HPDE6-E6E7 (cell line): ENCODE data around the gene HDAC1.
"Not testable (repeated sequence)": the region's sequence is repeated elsewhere in the genome, so short reads cannot be mapped to it uniquely, and the experiment has no call there.

Source experiments
- DNase-seq: peaks from one replicate; pipeline ENCODE4 v3.0.0; 2011; ENCODE audit warnings: missing footprints; ENCODE audit errors: extremely low spot score

Gene HDAC1

DNA sequence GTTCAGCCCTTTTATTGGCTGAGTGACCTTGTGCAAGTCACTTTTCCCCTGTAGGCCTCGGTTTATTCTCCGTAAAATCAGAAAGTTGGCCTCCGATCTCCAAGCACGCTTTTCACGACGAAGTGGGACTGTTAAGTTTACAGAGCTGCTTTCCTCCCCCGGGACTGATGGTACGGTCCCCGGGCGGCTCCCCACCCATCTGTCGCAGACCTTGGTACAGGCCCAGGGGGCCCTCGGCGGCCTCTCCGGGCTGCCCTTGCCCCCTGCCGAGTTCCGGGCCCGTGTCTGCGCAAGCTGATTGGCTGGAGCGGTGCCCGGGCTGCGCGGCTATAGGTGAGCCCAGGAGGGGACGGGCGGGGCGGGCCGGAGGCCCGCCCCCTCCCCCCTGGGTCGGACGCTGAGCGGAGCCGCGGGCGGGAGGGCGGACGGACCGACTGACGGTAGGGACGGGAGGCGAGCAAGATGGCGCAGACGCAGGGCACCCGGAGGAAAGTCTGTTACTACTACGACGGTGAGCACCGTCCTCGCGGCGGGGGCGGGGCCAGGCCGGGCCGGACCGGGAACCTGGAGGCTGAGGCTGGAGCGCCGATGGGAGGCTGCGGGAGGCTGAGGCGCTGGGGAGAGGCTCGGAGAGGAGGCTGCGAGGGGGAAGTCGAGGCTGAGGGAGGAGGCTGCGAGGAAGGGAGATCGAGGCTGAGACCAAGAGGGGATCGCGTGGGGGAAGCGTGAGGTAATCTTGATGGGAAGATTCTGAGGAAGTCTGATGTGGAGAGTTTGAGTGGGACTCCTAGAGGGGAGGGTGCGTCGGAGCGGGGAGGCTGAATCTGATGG, at the start of gene HDAC1:
Gene HDAC1, plus strand, starts transcription at position 376 of the 831 bp plus-strand sequence. Its CDS starts 87 bp downstream, at position 463.
- DNase-seq = peak; percentile 95

DNA sequence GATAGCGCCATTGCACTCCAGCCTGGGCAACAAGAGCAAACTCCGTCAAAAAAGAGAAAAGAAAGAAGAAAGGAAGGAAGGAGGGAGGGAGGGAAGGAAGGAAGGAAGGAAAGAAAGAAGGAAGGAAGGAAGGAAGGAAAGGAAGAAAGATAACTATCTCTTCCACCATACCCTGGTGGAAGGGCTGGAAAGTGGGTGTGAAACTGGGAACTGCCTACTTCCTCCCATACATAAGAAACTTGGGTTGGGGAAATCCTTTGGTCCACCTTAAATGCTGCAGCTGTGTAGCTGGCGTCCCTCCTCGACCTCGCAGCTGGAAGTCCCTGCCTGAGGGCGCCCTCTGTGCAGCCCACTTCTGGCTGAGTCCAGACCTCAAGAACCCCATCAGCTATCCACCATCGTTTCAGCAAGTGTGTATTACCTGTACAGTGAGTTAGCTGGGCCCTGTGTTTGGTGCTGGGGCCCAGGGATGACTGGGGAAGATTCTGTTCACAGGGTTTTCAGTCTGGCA, 49.5 kb upstream of the HDAC1 start:
- DNase-seq = no peak

DNA sequence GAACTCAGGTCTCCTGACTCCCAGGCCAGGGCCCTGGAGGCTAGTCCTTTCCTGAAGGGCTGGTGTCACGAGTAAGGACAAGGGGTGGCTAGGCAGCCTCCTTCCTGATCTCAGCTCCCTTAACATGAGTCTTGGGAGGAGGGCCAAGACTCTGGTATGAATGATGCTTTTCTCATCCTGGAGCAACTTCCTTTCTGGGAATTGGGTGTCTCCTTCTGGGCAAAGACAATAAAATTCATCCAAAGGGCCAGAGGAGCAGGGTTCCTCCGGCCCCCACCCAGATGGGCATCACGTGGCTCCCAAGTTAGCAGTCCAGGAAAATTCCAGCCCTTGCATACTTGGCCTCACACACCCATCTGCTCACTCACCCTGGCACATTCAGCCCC, 45.0 kb upstream of the HDAC1 start, which contains the start of gene FAM167B:
Gene FAM167B, plus strand, starts transcription at position 335 of the 386 bp plus-strand sequence. CDS start 200 bp downstream, outside the sequence.
- no peak for DNase-seq

GRCh38 chr1:32247452-32247851, 44.4 kb upstream of the HDAC1 start:
- no peak for DNase-seq

- peak; percentile 82 for DNase-seq
These were observed 43.6 kb upstream of the HDAC1 start for GRCh38 chr1:32247983-32248889.

- peak; percentile 78 for DNase-seq
These were observed 41.9 kb upstream of the HDAC1 start for GRCh38 chr1:32249831-32250525.

DNA sequence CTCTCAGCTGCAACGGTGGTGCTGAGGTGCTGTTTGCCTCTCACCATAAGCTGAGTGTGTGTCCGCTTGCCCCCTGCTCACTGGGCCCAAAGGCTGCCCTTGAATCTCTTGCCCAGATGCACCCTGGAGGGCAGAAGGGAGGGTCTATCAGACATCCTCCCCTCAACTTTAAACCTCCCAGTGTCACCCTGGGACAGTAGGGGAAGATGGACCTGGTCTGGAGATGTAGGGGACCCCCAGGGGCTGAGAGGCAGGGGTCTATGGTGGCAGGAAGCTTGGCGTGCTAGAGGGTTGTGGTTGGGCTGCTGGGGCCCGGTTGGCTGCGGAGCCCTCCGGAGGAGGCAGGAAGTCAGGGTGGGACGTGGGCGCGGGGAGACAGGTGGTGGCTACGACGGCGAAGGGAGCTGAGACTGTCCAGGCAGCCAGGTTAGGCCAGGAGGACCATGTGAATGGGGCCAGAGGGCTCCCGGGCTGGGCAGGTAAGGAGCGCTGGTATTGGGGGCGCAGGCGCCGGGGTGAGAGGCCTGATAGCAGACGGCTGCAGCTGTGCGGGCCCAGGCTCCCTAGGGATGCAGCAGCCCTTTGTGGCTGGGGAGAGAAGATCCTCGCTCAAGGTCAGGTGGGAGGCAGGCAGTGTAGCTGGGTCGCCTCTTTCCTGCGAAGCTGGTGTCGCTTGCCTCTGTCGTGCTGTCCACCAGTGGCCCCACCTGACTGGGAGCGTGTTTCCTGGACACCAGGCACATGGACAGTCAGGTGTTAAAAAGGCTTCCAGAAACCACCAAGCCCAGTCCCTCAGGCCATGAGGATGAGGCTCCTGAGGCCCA, 40.8 kb upstream of the HDAC1 start, which contains the start of gene LCK:
Gene LCK, plus strand, starts transcription at position 373 of the 824 bp plus-strand sequence. CDS start 23,065 bp downstream, outside the sequence.
- no peak for DNase-seq

- DNase-seq = no peak
These were observed 36.5 kb upstream of the HDAC1 start for GRCh38 chr1:32255072-32256071.

DNA sequence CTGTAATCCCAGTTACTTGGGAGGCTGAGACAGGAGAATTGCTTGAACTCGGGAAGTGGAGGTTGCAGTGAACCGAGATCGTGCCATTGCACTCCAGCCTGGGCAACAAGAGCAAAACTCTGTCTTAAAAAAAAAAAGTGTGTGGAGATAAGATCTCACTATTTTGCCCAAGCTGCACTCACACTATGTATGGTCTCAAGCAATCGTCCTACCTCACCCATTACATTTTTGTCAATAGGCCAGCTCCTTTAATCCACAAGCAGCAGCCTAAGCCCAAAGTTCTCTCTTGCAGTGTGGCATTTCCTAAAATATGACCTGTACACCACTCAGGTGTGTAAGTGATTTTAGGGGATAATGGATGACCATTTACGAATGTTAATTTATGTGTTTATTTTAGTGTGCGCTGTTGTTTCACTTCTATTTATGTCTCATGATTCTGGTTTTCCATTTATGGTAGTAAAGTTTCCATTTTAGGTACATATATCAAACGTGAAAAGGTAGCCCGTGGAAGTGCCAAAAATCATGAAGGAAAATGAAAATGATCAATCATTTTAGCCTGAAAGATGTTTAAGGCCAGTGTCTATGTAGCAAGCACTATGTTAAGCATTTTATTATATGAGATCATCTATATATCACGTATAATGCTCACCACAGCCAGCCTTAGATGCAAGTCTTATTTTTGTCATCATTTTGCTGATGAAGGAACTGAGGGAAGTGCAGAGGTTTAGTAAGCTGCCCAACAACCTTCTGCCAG, 35.2 kb upstream of the HDAC1 start:
- no peak for DNase-seq

- no peak for DNase-seq
These were observed 34.7 kb upstream of the HDAC1 start for GRCh38 chr1:32257227-32257508.

DNA sequence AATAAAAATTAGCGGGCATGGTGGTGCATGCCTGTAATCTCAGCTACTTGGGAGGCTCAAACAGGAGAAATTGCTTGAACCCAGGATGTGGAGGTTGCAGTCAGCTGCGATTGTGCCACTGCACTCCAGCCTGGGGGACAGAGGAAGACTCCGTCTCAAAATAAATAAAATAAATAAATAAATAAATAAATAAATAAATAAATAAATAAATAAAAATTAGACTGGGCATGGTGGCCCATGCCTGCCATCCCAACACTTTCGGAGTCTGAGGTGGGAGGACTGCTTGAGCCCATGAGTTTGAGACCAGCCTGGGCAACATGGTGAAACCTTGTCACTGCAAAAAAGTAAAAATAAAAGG, 28.7 kb upstream of the HDAC1 start:
- DNase-seq = not testable (repeated sequence)

DNA sequence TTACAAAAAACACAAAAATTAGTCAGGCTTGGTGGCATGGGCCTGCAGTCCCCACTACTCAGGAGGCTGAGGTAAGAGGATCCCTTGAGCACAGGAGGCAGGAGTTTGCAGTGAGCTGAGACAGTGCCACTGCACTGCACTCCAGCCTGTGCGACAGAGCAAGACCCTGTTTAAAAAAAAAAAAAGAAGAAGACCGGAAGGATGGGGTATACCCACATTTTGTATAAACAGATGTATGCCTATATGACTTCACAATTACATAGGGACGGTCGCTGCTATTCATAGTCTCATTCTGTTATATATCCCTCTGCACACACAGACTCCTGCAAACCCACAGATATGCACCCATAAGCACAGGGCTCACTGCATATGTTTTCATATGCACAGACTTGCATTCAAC, 28.1 kb upstream of the HDAC1 start:
- DNase-seq = no peak

DNA sequence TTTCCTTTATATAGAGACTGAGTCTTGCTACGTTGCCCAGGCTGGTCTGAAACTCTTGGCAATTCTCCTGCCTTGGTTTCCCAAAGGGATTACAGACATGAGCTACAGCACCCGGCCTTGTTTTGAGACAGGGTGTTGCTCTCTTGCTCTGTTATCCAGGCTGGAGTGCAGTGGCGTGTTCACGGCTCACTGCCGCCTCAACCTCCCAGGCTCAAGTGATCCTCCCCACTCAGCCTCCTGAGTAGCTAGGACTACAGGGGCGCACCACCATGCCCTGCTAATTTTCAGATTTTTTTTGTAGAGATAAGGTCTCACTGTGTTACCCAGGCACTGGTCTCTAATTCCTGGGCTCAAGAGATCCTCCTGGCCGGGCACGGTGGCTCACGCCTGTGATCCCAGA, 26.0 kb upstream of the HDAC1 start:
- DNase-seq = no peak

GRCh38 chr1:32266921-32267591, 24.8 kb upstream of the HDAC1 start:
- DNase-seq = no peak

DNA sequence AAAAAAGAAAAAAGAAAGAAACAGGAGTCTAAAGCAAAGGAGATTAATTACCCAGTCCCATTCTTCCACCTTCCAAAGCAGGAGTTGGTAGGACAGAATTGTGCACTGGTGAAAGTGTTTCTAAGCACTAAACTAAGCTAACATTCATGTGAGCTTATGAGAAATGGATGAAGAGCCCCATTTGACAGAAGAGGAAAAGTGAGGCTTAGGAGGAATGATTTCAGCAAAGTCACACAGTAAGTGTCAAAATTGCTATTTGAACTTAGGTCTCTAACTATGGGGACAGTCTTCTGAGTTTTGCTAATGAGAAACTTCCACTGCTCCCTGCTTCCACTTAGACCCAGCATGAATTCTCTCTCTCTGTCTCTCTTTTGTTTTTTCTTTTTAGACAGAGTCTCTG, 22.1 kb upstream of the HDAC1 start:
- no peak for DNase-seq

- DNase-seq = no peak
These were observed 19.1 kb upstream of the HDAC1 start for GRCh38 chr1:32272557-32273390.

- peak; percentile 72 for DNase-seq
These were observed 18.3 kb upstream of the HDAC1 start for GRCh38 chr1:32273391-32274208.
